GM10248 (cell line): ENCODE measurements around the gene H2AZ2.
"Not testable (repeated sequence)": the region's sequence is repeated elsewhere in the genome, so short reads cannot be mapped to it uniquely, and the experiment has no call there.

Experiments
- CTCF ChIA-PET: fragments of 300-600 bp; sonication (Branson Sonifier 250); formaldehyde crosslinking; extraction: SDS; loops from one replicate; lab custom pipeline; 2021; ENCODE audit warnings: antibody characterized with exemption; lab: Yijun Ruan, JAX
- POLR2A ChIA-PET: fragments of 350-650 bp; sonication (Branson Sonifier 250); formaldehyde crosslinking; extraction: SDS; loops from one replicate; lab custom pipeline; 2020; ENCODE audit warnings: antibody characterized with exemption; lab: Yijun Ruan, JAX
- DNase-seq: peaks from one replicate; pipeline ENCODE4 v3.0.0; 2012; ENCODE audit errors: extremely low spot score
- TF ChIP-seq, protein P1 (sequence below): IDR thresholded peaks from 2 replicates; pipeline ENCODE4 v1.5.1; 2012; ENCODE audit warnings: mild to moderate bottlenecking, low read depth; ENCODE audit errors: extremely low read depth, missing control alignments, control extremely low read depth

Gene H2AZ2

GRCh38 chr7:44819292-44819691 is 28.6 kb downstream of the H2AZ2 start:
- ChIA-PET POLR2A (no interaction called here), CTCF (interaction anchor here (1.2 to 1.7 kb wide), 2 partner anchors 8 to 21 kb away, joined by 3 read pairs; no protein-coding TSS in a partner anchor)
- TF ChIP-seq, protein P1, sequence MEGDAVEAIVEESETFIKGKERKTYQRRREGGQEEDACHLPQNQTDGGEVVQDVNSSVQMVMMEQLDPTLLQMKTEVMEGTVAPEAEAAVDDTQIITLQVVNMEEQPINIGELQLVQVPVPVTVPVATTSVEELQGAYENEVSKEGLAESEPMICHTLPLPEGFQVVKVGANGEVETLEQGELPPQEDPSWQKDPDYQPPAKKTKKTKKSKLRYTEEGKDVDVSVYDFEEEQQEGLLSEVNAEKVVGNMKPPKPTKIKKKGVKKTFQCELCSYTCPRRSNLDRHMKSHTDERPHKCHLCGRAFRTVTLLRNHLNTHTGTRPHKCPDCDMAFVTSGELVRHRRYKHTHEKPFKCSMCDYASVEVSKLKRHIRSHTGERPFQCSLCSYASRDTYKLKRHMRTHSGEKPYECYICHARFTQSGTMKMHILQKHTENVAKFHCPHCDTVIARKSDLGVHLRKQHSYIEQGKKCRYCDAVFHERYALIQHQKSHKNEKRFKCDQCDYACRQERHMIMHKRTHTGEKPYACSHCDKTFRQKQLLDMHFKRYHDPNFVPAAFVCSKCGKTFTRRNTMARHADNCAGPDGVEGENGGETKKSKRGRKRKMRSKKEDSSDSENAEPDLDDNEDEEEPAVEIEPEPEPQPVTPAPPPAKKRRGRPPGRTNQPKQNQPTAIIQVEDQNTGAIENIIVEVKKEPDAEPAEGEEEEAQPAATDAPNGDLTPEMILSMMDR, result no peak
- no peak for DNase-seq

- TF ChIP-seq, protein P1, result no peak
- POLR2A ChIA-PET, result no interaction called here
- DNase-seq, result no peak
- CTCF ChIA-PET, result no interaction called here
These were observed 33.0 kb downstream of the H2AZ2 start for GRCh38 chr7:44814919-44815318.

GRCh38 chr7:44811571-44811970 is 36.3 kb downstream of the H2AZ2 start:
- ChIA-PET CTCF (interaction anchor here (0.7 to 4.3 kb wide), 4 partner anchors 13 to 156 kb away, joined by 3 to 24 read pairs (median 4); partner anchors contain the start of gene PPIA), POLR2A (interaction anchor here (1.2 kb wide), 1 partner anchor 15 kb away, joined by 3 read pairs; the partner anchor contains the start of gene PPIA)
- DNase-seq, result no peak
- TF ChIP-seq, protein P1, result no peak

DNA sequence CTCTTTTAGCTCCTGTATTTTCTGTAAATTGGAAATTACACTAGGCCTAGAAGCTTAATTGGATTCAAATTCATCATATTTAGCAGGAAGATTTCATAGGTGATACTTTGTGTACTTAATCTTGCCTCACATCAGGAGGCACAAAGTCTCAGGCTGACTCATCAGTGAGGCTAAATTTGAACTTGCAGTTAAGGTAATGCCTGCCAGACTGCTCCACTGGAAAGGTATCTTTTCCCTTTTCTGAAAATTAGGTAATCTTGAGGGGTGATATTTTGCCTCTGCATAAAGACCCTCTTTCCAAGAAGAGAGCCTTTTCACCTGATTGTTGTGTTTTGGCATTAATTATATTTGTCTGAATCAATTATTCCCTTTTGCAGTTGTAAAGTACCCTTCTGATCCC is 36.8 kb downstream of the H2AZ2 start:
- CTCF ChIA-PET, result interaction anchor here (1.3 to 4.3 kb wide), 3 partner anchors 12 to 24 kb away, joined by 4 to 24 read pairs (median 4); partner anchors contain the start of gene PPIA
- TF ChIP-seq, protein P1, result no peak
- DNase-seq, result no peak
- POLR2A ChIA-PET, result interaction anchor here (1.2 kb wide), 1 partner anchor 14 kb away, joined by 3 read pairs; the partner anchor contains the start of gene PPIA

- DNase-seq, result no peak
- TF ChIP-seq, protein P1, result no peak
- ChIA-PET CTCF (interaction anchor here (1.1 to 4.3 kb wide), 2 partner anchors 10 to 48 kb away, joined by 3 to 24 read pairs; partner anchors contain the start of gene PPIA), POLR2A (interaction anchor here (0.7 kb wide), 1 partner anchor 201 kb away, joined by 4 read pairs; no protein-coding TSS in a partner anchor)
These were observed 38.9 kb downstream of the H2AZ2 start for GRCh38 chr7:44808914-44809393.

DNA sequence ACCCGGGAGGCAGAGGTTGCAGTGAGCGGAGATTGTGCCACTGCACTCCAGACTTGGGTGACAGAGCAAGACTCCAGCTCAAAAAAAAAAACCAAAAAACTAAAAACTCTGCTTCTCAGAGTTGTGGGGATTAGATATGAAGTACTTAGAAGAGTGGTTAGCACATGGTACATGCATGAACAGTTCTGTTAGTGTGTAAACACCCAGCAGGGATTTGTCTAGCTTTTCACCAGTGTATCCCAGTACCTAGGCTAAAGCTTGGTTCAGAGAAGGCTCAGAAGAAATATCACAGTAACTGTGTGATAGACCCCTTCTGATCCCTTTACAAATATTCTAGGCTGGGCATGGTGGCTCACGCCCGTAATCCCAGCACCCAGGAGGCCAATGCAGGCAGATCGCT is 41.9 kb downstream of the H2AZ2 start:
- TF ChIP-seq, protein P1, result no peak
- DNase-seq, result no peak
- CTCF ChIA-PET, result interaction anchor here (1.4 to 1.8 kb wide), 2 partner anchors 8 to 9 kb away, joined by 4 to 5 read pairs; partner anchors contain the start of gene PPIA
- POLR2A ChIA-PET, result interaction anchor here (0.6 to 0.8 kb wide), 2 partner anchors 9 to 31 kb away, joined by 3 read pairs; no protein-coding TSS in a partner anchor

DNA sequence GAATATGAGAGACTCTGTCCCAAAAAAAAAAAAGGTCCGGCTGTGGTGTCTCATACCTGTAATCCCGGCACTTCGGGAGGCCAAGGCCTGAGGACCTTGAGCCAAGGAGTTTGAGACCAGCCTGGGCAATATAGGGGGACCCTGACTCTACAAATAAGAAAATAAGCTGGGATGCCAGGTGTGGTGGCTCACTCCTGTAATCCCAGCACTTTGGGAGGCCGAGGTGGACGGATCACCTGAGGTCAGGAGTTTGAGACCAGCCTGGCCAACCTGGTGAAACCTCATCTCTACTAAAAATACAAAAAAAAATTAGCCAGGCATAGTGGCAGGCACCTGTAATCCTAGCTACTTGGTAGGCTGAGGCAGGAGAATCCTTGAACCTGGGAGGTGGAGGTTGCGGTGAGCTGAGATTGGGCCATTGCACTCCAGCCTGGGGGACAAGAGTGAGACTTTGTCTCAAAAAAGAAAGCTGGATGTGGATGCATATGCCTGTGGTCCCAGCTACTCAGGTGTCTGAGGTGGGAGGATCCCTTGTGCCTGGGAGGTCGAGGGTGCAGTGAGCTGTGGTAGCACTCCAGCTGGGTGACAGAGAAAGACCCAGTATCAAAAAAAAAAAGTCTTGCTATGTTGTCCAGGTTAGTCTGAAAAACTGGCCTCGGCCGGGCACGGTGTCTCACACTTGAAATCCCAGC is 43.9 kb downstream of the H2AZ2 start:
- not testable (repeated sequence) for DNase-seq
- CTCF ChIA-PET, result interaction anchor here (1.1 to 1.8 kb wide), 3 partner anchors 9 to 31 kb away, joined by 3 to 4 read pairs (median 3); no protein-coding TSS in a partner anchor
- POLR2A ChIA-PET, result interaction anchor here (0.5 to 0.7 kb wide), 2 partner anchors 172 to 283 kb away, joined by 4 to 7 read pairs; no protein-coding TSS in a partner anchor
